ENCODE data around the gene HSD11B2. TPM values are rescaled to one million over a fixed set of nuclear protein-coding genes. Genes with fewer than 3 reads are reported as not detected.

Gene HSD11B2
- total RNA-seq, result 0.65 TPM in 1 of 2 replicates, not detected in the other

DNA sequence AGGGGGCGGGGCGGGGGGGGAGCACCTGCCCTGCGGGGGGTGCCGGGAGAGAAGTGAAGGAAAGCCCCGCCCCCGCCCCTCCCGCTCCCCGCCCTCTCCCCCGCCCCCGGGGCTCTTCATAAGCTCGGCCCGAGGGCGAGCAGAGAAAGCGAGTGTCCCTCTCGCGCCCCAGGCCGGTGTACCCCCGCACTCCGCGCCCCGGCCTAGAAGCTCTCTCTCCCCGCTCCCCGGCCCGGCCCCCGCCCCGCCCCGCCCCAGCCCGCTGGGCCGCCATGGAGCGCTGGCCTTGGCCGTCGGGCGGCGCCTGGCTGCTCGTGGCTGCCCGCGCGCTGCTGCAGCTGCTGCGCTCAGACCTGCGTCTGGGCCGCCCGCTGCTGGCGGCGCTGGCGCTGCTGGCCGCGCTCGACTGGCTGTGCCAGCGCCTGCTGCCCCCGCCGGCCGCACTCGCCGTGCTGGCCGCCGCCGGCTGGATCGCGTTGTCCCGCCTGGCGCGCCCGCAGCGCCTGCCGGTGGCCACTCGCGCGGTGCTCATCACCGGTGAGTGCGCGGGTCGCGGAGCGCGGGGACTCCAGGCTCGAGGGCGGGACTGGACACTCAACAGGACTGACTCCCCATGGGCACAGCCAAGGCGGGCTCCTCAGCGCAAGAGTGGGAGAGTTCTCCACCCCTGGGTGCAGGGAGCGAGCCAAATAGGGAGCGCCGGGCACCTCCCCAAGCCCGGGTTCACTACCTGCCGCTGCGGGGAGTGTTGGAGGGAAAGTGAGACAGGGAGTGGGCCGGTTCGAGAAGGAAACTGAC lies at the start of gene HSD11B2:
Gene HSD11B2 (plus strand): TSS at position 145 of the 798 bp plus-strand sequence. CDS start 128 bp downstream, at position 273.

DNA sequence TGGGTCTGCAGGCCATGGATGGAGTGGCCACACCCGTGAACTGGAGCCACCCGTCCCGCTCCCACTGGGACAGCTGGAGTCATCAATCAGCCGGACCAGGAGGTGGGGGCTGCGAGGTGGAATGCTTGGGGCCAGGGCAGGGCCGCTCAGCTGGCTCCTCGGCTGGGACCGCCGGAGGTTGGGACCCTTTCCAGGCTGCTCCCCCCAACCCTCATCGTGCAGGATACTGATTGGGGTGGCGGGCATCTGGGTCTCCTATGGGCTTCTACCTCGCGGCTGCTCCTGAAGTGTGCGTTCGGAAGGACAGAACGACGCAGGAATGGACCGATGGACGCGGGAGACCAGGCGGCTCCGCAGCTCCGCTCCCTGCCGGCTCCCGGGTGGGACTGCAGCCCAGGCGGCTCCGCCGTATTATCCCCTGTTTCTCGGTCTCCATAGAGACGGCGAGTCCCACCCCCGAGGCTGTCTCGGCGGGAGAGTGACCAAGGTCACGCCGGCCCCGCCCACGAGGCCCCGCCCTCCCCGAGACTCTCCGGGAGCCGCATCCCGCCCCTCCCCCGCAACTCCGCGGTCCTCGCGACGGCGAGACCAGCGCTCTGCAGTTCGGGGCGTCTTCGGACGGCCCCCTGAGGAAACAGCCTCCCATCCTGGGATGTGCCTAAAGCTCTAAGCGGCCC lies 37.7 kb upstream of the HSD11B2 start, which contains the start of gene TPPP3:
Gene TPPP3 (minus strand): TSS at position 388 of the 677 bp plus-strand sequence. CDS start 2,387 bp downstream, outside the sequence.

DNA sequence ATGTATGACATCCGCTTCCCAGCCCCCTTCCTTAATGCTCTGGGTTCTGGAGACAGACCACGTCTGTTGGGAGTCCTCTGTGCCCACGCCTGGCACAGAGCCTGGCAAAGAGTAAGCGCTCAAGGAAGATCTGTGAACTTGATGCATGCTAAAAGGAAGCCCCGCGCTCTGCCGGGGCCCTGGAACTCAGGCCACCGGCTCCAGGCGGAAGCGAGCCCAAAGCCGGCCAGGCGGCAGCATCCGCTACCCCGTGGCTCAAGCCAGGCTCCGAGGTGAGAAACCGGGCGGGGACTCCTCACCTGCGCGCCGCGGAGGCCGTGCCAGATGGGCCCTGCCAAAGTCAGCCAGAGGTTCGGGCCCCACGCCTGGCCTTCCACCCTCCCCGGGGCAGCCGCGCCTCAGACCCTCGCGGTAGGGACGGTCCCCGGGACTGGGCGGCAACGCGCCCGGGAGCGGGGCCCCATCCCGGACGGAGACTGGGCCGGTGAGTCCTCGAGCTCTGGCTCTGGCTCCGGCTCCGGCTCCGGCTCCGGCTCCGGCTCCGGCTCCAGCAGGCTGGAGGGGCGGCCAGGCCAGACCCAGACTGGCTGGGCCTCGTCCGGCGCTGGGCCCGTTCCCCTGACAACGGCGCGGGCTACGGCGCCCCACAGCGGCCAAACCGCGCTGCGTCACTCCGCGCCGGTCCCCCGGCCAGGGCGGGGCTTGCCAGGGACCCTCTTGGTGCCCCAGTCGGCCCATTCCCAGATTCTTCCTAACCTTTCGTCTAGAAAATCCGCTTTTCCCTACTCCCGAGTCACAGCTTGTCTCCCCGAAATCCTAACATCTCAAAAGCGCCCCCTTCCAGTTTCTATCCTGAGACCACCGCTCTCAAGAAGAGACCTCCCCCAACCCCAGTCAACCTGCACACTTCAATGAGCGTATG lies 14.8 kb upstream of the HSD11B2 start, which contains the start of gene ZDHHC1:
Gene ZDHHC1 (minus strand): TSS at position 606 of the 922 bp plus-strand sequence. CDS start 8,702 bp downstream, outside the sequence.

DNA sequence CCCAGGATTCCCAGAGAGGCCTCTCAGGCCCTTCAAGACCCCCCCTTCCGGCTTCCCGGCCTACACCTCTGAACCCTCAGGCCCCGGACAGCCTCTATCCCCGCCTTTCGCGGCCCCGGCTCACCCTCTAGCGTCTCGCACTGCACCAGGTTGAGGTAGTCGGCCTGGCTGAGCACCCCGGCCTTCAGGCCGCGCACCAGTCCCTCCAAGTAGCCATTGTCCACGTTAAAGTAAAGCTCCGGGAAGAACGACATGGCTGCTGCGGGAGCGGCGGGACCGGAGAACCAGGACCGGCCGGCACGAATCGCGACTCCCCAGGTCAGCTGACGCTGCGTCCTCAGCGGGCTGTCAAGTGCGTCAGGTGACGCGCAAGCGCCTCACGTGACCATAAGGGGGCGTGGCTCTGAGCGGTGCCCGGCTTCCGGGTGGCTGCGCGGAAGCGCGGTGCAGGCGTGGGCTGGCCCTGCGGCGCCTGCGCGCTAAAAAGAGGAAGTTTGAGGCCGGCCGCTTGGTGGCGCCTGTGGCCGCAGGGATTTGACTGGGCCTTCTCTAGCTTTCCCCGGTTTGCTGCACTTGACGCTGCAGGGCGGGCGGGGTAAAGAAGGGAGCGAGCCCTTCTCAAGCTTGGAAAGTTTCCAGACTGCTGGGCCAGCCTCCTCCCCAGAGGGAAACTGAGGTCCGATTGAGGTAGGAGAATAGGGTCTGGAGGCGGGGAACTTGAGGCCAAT lies 50.1 kb downstream of the HSD11B2 start, which contains the start of gene ATP6V0D1:
Gene ATP6V0D1 (minus strand): TSS at position 325 of the 728 bp plus-strand sequence. CDS start 71 bp downstream, at position 254.

DNA sequence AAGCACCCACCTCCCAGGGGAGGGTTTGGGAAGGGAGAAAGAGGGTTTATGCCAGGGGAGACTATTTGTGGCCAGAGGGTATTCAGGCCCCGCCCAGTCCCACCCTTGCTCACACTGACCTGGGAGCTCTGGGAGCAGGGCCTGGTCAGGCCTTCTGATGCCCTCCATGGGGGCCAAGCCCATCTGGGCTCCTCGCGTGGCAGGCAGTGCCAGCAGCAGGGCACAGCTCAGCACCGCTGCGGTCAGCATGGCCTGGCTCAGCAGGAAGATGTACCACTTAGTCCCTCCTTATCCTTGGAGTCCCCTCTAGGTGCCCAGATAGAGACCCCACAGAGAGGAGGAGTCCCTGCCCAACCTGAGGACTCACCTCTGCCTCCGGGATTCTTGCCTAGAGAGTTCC lies 52.2 kb downstream of the HSD11B2 start, which contains the start of gene AGRP:
Gene AGRP (minus strand): TSS at position 398 of the 400 bp plus-strand sequence. CDS start 149 bp downstream, at position 249.

Other genes with a start within 250 kb of the HSD11B2 start
- 11.7 and 13.4 TPM in 2 replicates for gene MATCAP1, start 247.2 kb upstream of the HSD11B2 start, total RNA-seq
- gene EXOC3L1, start 241.0 kb upstream of the HSD11B2 start, total RNA-seq, result 8.8 and 29.9 TPM in 2 replicates
- gene E2F4, start 239.0 kb upstream of the HSD11B2 start, total RNA-seq, result 83.8 and 94.1 TPM in 2 replicates
- gene ELMO3, start 232.0 kb upstream of the HSD11B2 start, total RNA-seq, result 1.3 and 1.5 TPM in 2 replicates
- 36.1 and 47.1 TPM in 2 replicates for gene TMEM208, start 204.0 kb upstream of the HSD11B2 start, total RNA-seq
- 19.3 and 22.7 TPM in 2 replicates for gene FHOD1, start 183.6 kb upstream of the HSD11B2 start, total RNA-seq
- 0.30 and 0.97 TPM in 2 replicates for gene SLC9A5, start 182.1 kb upstream of the HSD11B2 start, total RNA-seq
- gene PLEKHG4, start 151.6 kb upstream of the HSD11B2 start, total RNA-seq, result 17.5 and 41.0 TPM in 2 replicates
- gene KCTD19, start 104.4 kb upstream of the HSD11B2 start, total RNA-seq, result 0.61 TPM in 1 of 2 replicates, not detected in the other
- 0.61 and 2.3 TPM in 2 replicates for gene LRRC36, start 104.3 kb upstream of the HSD11B2 start, total RNA-seq
- 0.15 and 1.9 TPM in 2 replicates for gene TPPP3, start 37.6 kb upstream of the HSD11B2 start, total RNA-seq
- 4.0 and 7.8 TPM in 2 replicates for gene ZDHHC1, start 14.6 kb upstream of the HSD11B2 start, total RNA-seq
- 90.6 and 105 TPM in 2 replicates for gene ATP6V0D1, start 50.0 kb downstream of the HSD11B2 start, total RNA-seq
- not detected in 2 replicates for gene AGRP, start 52.4 kb downstream of the HSD11B2 start, total RNA-seq
- gene RIPOR1, start 97.7 kb downstream of the HSD11B2 start, total RNA-seq, result 48.7 and 49.7 TPM in 2 replicates
- 22.4 and 26.6 TPM in 2 replicates for gene CTCF, start 131.4 kb downstream of the HSD11B2 start, total RNA-seq
- 0.32 and 2.7 TPM in 2 replicates for gene CARMIL2, start 214.0 kb downstream of the HSD11B2 start, total RNA-seq
- 18.2 and 20.5 TPM in 2 replicates for gene ACD, start 229.1 kb downstream of the HSD11B2 start, total RNA-seq
- gene PARD6A, start 229.8 kb downstream of the HSD11B2 start, total RNA-seq, result 1.6 and 5.3 TPM in 2 replicates
- gene ENKD1, start 235.6 kb downstream of the HSD11B2 start, total RNA-seq, result 14.7 and 24.0 TPM in 2 replicates
- 3.5 and 6.8 TPM in 2 replicates for gene C16orf86, start 235.7 kb downstream of the HSD11B2 start, total RNA-seq

All from epithelial cell of umbilical artery (primary cell).